Liver (tissue), 9 donors: ENCODE measurements around the gene ZBED3. TPM values are rescaled to one million over a fixed set of nuclear protein-coding genes. Genes with fewer than 3 reads are reported as not detected.

Experiments used
- DNase-seq: peaks from one replicate; pipeline ENCODE4 v3.0.0-alpha.2; 2017; ENCODE audit warnings: low spot score
- H3K27ac ChIP-seq, 2 donors: one replicate each; pipeline ENCODE4 v1.7.0; 2013; ENCODE audit warnings: inconsistent platforms in 2 of 2, low read length in 2 of 2, control low read depth in 1 of 2, low read depth in 1 of 2, mild to moderate bottlenecking in 1 of 2
- H3K27me3 ChIP-seq, 4 donors: one replicate each; pipeline versions ENCODE4 v1.6.1 to v1.7.0; 2013; ENCODE audit warnings: low read length in 3 of 4, inconsistent platforms in 1 of 4, mild to moderate bottlenecking in 1 of 4, moderate library complexity in 1 of 4; ENCODE audit not compliant: control insufficient read depth in 4 of 4, insufficient read depth in 4 of 4
- H3K36me3 ChIP-seq, 4 donors: one replicate each; pipeline versions ENCODE4 v1.6.1 to v1.7.0; 2013; ENCODE audit warnings: low read length in 3 of 4, mild to moderate bottlenecking in 3 of 4, low read depth in 1 of 4, moderate library complexity in 1 of 4; ENCODE audit not compliant: control insufficient read depth in 4 of 4, insufficient read depth in 3 of 4
- H3K4me1 ChIP-seq, 4 donors: one replicate each; pipeline versions ENCODE4 v1.6.1 to v1.7.0; 2013; ENCODE audit warnings: low read length in 3 of 4, mild to moderate bottlenecking in 3 of 4, moderate library complexity in 1 of 4; ENCODE audit not compliant: control insufficient read depth in 4 of 4, insufficient read depth in 4 of 4
- H3K4me3 ChIP-seq, 3 donors: one replicate each; pipeline versions ENCODE4 v1.6.1 to v1.7.0; 2013; ENCODE audit warnings: low read length in 3 of 3, control low read depth in 1 of 3, low read depth in 1 of 3, mild to moderate bottlenecking in 1 of 3
- H3K9ac ChIP-seq, 2 donors: one replicate each; pipeline ENCODE4 v1.7.0; 2013; ENCODE audit warnings: low read length in 2 of 2, mild to moderate bottlenecking in 2 of 2, moderate library complexity in 2 of 2, control low read depth in 1 of 2, low read depth in 1 of 2
- H3K9me3 ChIP-seq, 4 donors: one replicate each; pipeline versions ENCODE4 v1.6.1 to v1.7.0; 2013; ENCODE audit warnings: low read length in 3 of 4; ENCODE audit not compliant: control insufficient read depth in 4 of 4
- ATF3 ChIP-seq: IDR thresholded peaks from 2 replicates; pipeline ENCODE4 v1.6.1; 2016; ENCODE audit warnings: antibody characterized with exemption
- CTCF ChIP-seq: fragments of 150-350 bp; IDR thresholded peaks from 2 replicates; pipeline ENCODE4 v1.5.1; 2017; ENCODE audit warnings: improper control_type of control experiment, low read depth, low read length; ENCODE audit not compliant: missing input control
- EGR1 ChIP-seq, 2 donors: IDR thresholded peaks; 2 replicates each; pipeline ENCODE4 v1.6.1; 2016 to 2018; ENCODE audit warnings: antibody characterized with exemption in 2 of 2, low read depth in 2 of 2
- FOXA1 ChIP-seq: IDR thresholded peaks from 2 replicates; pipeline ENCODE4 v1.6.1; 2016; ENCODE audit warnings: antibody characterized with exemption
- GABPA ChIP-seq, 2 donors: IDR thresholded peaks in 1 of 2; conservative IDR thresholded peaks in 1 of 2; 2 replicates each; pipeline ENCODE4 v1.6.1; 2016; ENCODE audit warnings: antibody characterized with exemption in 2 of 2, mild to moderate bottlenecking in 1 of 2, moderate library complexity in 1 of 2
- JUND ChIP-seq, 2 donors: IDR thresholded peaks; 2 replicates each; pipeline ENCODE4 v1.6.1; 2016; ENCODE audit warnings: antibody characterized with exemption in 2 of 2
- MAX ChIP-seq: IDR thresholded peaks from 2 replicates; pipeline ENCODE4 v1.6.1; 2016; ENCODE audit warnings: antibody characterized with exemption
- NR2F2 ChIP-seq: IDR thresholded peaks from 2 replicates; pipeline ENCODE4 v1.6.1; 2016; ENCODE audit warnings: antibody characterized with exemption
- RAD21 ChIP-seq, 2 donors: IDR thresholded peaks; 2 replicates each; pipeline ENCODE4 v1.6.1; 2016; ENCODE audit warnings: antibody characterized with exemption in 2 of 2, mild to moderate bottlenecking in 2 of 2
- RXRA ChIP-seq, 2 donors: IDR thresholded peaks; 2 replicates each; pipeline ENCODE4 v1.6.1; 2017 to 2018; ENCODE audit warnings: antibody characterized with exemption in 2 of 2, mild to moderate bottlenecking in 1 of 2
- SP1 ChIP-seq: IDR thresholded peaks from 2 replicates; pipeline ENCODE4 v1.6.1; 2018; ENCODE audit warnings: antibody characterized with exemption, mild to moderate bottlenecking
- TAF1 ChIP-seq: conservative IDR thresholded peaks from 2 replicates; pipeline ENCODE4 v1.6.1; 2016; ENCODE audit warnings: antibody characterized with exemption, mild to moderate bottlenecking
- YY1 ChIP-seq: IDR thresholded peaks from 2 replicates; pipeline ENCODE4 v1.6.1; 2016; ENCODE audit warnings: antibody characterized with exemption, mild to moderate bottlenecking
- ZBTB33 ChIP-seq: IDR thresholded peaks from 2 replicates; pipeline ENCODE4 v1.6.1; 2016; ENCODE audit warnings: antibody characterized with exemption
- WGBS: extraction: QIAGEN DNeasy Blood & Tissue Kit; methylation state at CpG from one replicate; pipeline ENCODE4 v1.1.7; 2013; 5-methylcytosine and 5-hydroxymethylcytosine counted together
- polyA plus RNA-seq, 2 donors: library from polyadenylated mRNA; stranded (reverse) in 1 of 2; unstranded in 1 of 2; fragments of 200-250 nt in 1 of 2; fragments of >200 nt in 1 of 2; fragmentation: Nextera tagmentation in 1 of 2; extraction: Ambion mirVana in 1 of 2; gene quantifications; one replicate each; pipeline versions ENCODE4 v1.2.1 to v1.2.3, GENCODE V29; 2013 to 2015
- total RNA-seq, 2 donors: library from RNA; depleted of rRNA; stranded (reverse); fragments of >200 nt; gene quantifications; one replicate each; pipeline ENCODE4 v1.2.3, GENCODE V29; 2014
- donor health status: healthy.
- donor health status: healthy.
- donor health status: healthy.
- donor health status: healthy.
- donor health status: healthy.

The ZBED3 gene
- total and polyA plus RNA-seq, 4 donors: 2.1 to 5.2 (median 4.0) TPM

GRCh38 chr5:77065256-77065655 is 21.8 kb downstream of the ZBED3 start:
- no peak for TF ChIP-seq SP1
- TF ChIP-seq EGR1 (IDR thresholded peaks at IDR 0.05; ENCODE audit: low read depth in 2 of 2): no peak
- no peak for TF ChIP-seq GABPA (IDR thresholded peaks at IDR 0.05 in 1 of 2, conservative IDR thresholded peaks at IDR 0.05 in 1 of 2)
- TF ChIP-seq ZBTB33: no peak
- TF ChIP-seq FOXA1: no peak
- no peak for TF ChIP-seq NR2F2
- no peak for DNase-seq
- H3K36me3 ChIP-seq: peaks cover 0 to 35% (median 20%) of the 10 kb centered on the region in 4 donors
- no peak overlapping the region for H3K27ac ChIP-seq
- no peak overlapping the region for H3K4me3 ChIP-seq
- no peak overlapping the region for H3K9ac ChIP-seq
- no peaks in the 10 kb centered on the region for H3K9me3 ChIP-seq
- WGBS: 91% methylated on average over 3 of the region's 3 CpGs
- H3K4me1 ChIP-seq: no peaks in the 10 kb centered on the region
- H3K27me3 ChIP-seq: no peaks in the 10 kb centered on the region

GRCh38 chr5:77064040-77064439 is 23.0 kb downstream of the ZBED3 start:
- Histone ChIP-seq H3K36me3 (peaks cover 0 to 36% (median 23%) of the 10 kb centered on the region in 4 donors), H3K27me3 (no peaks in the 10 kb centered on the region)

GRCh38 chr5:77046416-77047073 is 40.5 kb downstream of the ZBED3 start:
- Histone ChIP-seq H3K4me1 (no peaks in the 10 kb centered on the region), H3K9ac (no peak overlapping the region), H3K27me3 (no peaks in the 10 kb centered on the region), H3K36me3 (peaks cover 6 to 31% (median 25%) of the 10 kb centered on the region in 4 donors), H3K4me3 (no peak overlapping the region), H3K27ac (no peak overlapping the region), H3K9me3 (no peaks in the 10 kb centered on the region)
- WGBS: 98% methylated on average over 1 of the region's 1 CpG
- no peak for DNase-seq
- TF ChIP-seq YY1: no peak
- no peak for TF ChIP-seq EGR1 (IDR thresholded peaks at IDR 0.05; ENCODE audit: low read depth in 2 of 2)
- TF ChIP-seq SP1: no peak
- no peak for TF ChIP-seq MAX
- TF ChIP-seq RXRA (IDR thresholded peaks at IDR 0.05): no peak
- no peak for TF ChIP-seq ATF3
- TF ChIP-seq CTCF: no peak

More at GRCh38 chr5:77064040-77064439, 23.0 kb downstream of the ZBED3 start:
- no peak overlapping the region for H3K4me3 ChIP-seq
- no peaks in the 10 kb centered on the region for H3K9me3 ChIP-seq
- TF ChIP-seq TAF1: no peak
- TF ChIP-seq JUND (IDR thresholded peaks at IDR 0.05): no peak
- peak; percentile 54 for TF ChIP-seq CTCF
- peak; percentile 69 to 73 for TF ChIP-seq RAD21 (IDR thresholded peaks at IDR 0.05)
- no peak for TF ChIP-seq EGR1 (IDR thresholded peaks at IDR 0.05; ENCODE audit: low read depth in 2 of 2)
- DNase-seq: no peak
- no peak overlapping the region for H3K27ac ChIP-seq
- 30% methylated on average over 3 of the region's 3 CpGs for WGBS
- no peaks in the 10 kb centered on the region for H3K4me1 ChIP-seq
- no peak overlapping the region for H3K9ac ChIP-seq
